SKM-1 treated with dmso at 0.1 percent for 144 hours (cell line): ENCODE measurements around the gene TRIM65.

ENCODE experiments used
- DNase-seq: peaks from one replicate; lab custom pipeline; 2025; ENCODE audit not compliant: unreplicated experiment; lab: John Stamatoyannopoulos, UW

The TRIM65 gene

GRCh38 chr17:75896415-75897159 is at the start of gene TRIM65:
TRIM65 (minus strand) TSS chr17:75896951; CDS start chr17:75896937, 14 bp downstream.
- peak; percentile 59 for DNase-seq

GRCh38 chr17:75945211-75945610 is 48.5 kb upstream of the TRIM65 start:
- DNase-seq: no peak

GRCh38 chr17:75943491-75943890 is 46.7 kb upstream of the TRIM65 start:
- DNase-seq: no peak

GRCh38 chr17:75942473-75942872 is 45.7 kb upstream of the TRIM65 start:
- no peak for DNase-seq

- no peak for DNase-seq
These were observed 44.7 kb upstream of the TRIM65 start for GRCh38 chr17:75941442-75941819.

- DNase-seq: peak; percentile 92
These were observed 44.1 kb upstream of the TRIM65 start, which contains the start of gene FBF1 for GRCh38 chr17:75940727-75941441. FBF1 (minus strand) TSS chr17:75941042; CDS start chr17:75938149, 2,893 bp downstream.

- no peak for DNase-seq
These were observed 40.9 kb upstream of the TRIM65 start for GRCh38 chr17:75937652-75938051.

- DNase-seq: no peak
These were observed 37.1 kb upstream of the TRIM65 start for GRCh38 chr17:75933808-75934207.

GRCh38 chr17:75932852-75933251 is 36.1 kb upstream of the TRIM65 start:
- DNase-seq: no peak

GRCh38 chr17:75931062-75931461 is 34.3 kb upstream of the TRIM65 start:
- DNase-seq: no peak

GRCh38 chr17:75927286-75927922 is 30.7 kb upstream of the TRIM65 start:
- DNase-seq: peak; percentile 29

GRCh38 chr17:75926456-75926855 is 29.7 kb upstream of the TRIM65 start:
- no peak for DNase-seq

GRCh38 chr17:75925912-75926311 is 29.2 kb upstream of the TRIM65 start:
- DNase-seq: no peak

GRCh38 chr17:75925103-75925502 is 28.4 kb upstream of the TRIM65 start:
- no peak for DNase-seq

GRCh38 chr17:75922963-75923874 is 26.5 kb upstream of the TRIM65 start:
- DNase-seq: no peak

- no peak for DNase-seq
These were observed 25.6 kb upstream of the TRIM65 start for GRCh38 chr17:75922173-75922961.

- no peak for DNase-seq
These were observed 24.8 kb upstream of the TRIM65 start for GRCh38 chr17:75921596-75921995.

GRCh38 chr17:75920045-75920560 is 23.4 kb upstream of the TRIM65 start:
- DNase-seq: no peak

GRCh38 chr17:75919611-75920010 is 22.9 kb upstream of the TRIM65 start:
- DNase-seq: no peak

- no peak for DNase-seq
These were observed 21.2 kb upstream of the TRIM65 start for GRCh38 chr17:75917917-75918445.
